HepG2 (cell line): ENCODE data around the gene SLCO3A1. TPM values are rescaled to one million over a fixed set of nuclear protein-coding genes. Genes with fewer than 3 reads are reported as not detected.

Source experiments
- ATAC-seq: fragments of 200-7000 bp; cut with Tn5 transposase; 3 replicates; pipeline ENCODE4 v1.9.1; 2020; ENCODE audit warnings: mild to moderate bottlenecking, moderate library complexity
- BruUV-seq: library from RNA; stranded (reverse); fragments of 400-500 nt; replicated peaks from 2 replicates; lab custom pipeline; 2021; lab: Mats Ljungman, UMichigan
- CTCF ChIA-PET: fragments of 300-600 bp; formaldehyde crosslinking; extraction: SDS; loops from one replicate; lab custom pipeline; 2021; ENCODE audit warnings: low total read pairs, inconsistent platforms, low intra/inter-chr PET ratio; lab: Yijun Ruan, JAX
- POLR2A ChIA-PET: fragments of 350-600 bp; sonication (Branson Sonifier 250); formaldehyde crosslinking; loops from one replicate; lab custom pipeline; 2020; ENCODE audit warnings: antibody characterized with exemption, inconsistent platforms; lab: Yijun Ruan, JAX
- DNase-seq: peaks from one replicate; pipeline ENCODE4 v3.0.0-alpha.2; 2015; ENCODE audit warnings: low spot score
- FAIRE-seq: peaks from 3 replicates; lab custom pipeline; 2011; peaks lifted over from hg19 to GRCh38; lab: Jason Lieb, UNC
- H2AFZ ChIP-seq: one replicate; pipeline ENCODE4 v1.6.1; 2011; ENCODE audit warnings: low read length, inconsistent platforms
- H3K27ac ChIP-seq: fragments of 300-600 bp; 3 replicates; pipeline ENCODE4 v1.8.0; 2011; ENCODE audit warnings: mixed run types, mild to moderate bottlenecking, mixed read lengths, low read length, inconsistent platforms; ENCODE audit not compliant: insufficient read depth; ENCODE audit errors: extremely low read length
- H3K27me3 ChIP-seq, 2 experiments: fragments of 200-600 bp in 1 of 2; 2 replicates in 1 of 2; 3 replicates in 1 of 2; pipeline versions ENCODE4 v1.6.0 to v1.8.0; 2011; ENCODE audit warnings: low read length in 2 of 2, mild to moderate bottlenecking in 2 of 2, moderate library complexity in 2 of 2, inconsistent platforms in 1 of 2; ENCODE audit not compliant: insufficient read depth in 2 of 2, control insufficient read depth in 1 of 2
- H3K36me3 ChIP-seq, 2 experiments: fragments of 200-600 bp in 1 of 2; replicated peaks in 1 of 2; 2 replicates in 1 of 2; 3 replicates in 1 of 2; pipeline versions ENCODE4 v1.5.1 to v1.8.0; 2011; ENCODE audit warnings: low read length in 2 of 2, inconsistent platforms in 1 of 2; ENCODE audit not compliant: insufficient read depth in 2 of 2, control insufficient read depth in 1 of 2
- H3K4me1 ChIP-seq: 2 replicates; pipeline ENCODE4 v1.5.1; 2012; ENCODE audit warnings: low read length, inconsistent platforms; ENCODE audit not compliant: insufficient read depth
- H3K4me2 ChIP-seq: 2 replicates; pipeline ENCODE4 v1.6.0; 2011; ENCODE audit warnings: low read depth, low read length, inconsistent platforms
- H3K4me3 ChIP-seq, 3 experiments: fragments of 200-600 bp in 1 of 3; sonication (generic), shearing (Covaris generic) in 1 of 3; replicated peaks in 1 of 3; 2 replicates each; pipeline ENCODE4 v1.5.1; 2011 to 2016; ENCODE audit warnings: low read length in 3 of 3, inconsistent platforms in 2 of 3, low read depth in 2 of 3, mild to moderate bottlenecking in 2 of 3, control low read depth in 1 of 3, mixed read lengths in 1 of 3; ENCODE audit not compliant: insufficient read depth in 1 of 3
- H3K79me2 ChIP-seq: one replicate; pipeline ENCODE4 v1.6.1; 2011; ENCODE audit warnings: low read length, inconsistent platforms; ENCODE audit not compliant: insufficient read depth
- H3K9ac ChIP-seq: 2 replicates; pipeline ENCODE4 v1.6.0; 2011; ENCODE audit warnings: mild to moderate bottlenecking, low read depth, low read length, inconsistent platforms; ENCODE audit not compliant: insufficient read depth
- H3K9me3 ChIP-seq: 2 replicates; pipeline ENCODE4 v1.5.1; 2012; ENCODE audit warnings: mild to moderate bottlenecking, low read length
- H4K20me1 ChIP-seq: 2 replicates; pipeline ENCODE4 v1.6.0; 2011; ENCODE audit warnings: inconsistent platforms, mild to moderate bottlenecking, low read length, moderate library complexity; ENCODE audit not compliant: insufficient read depth
- CEBPG ChIP-seq: IDR thresholded peaks from 2 replicates; pipeline ENCODE4 v1.6.1; 2016
- ELF3 ChIP-seq: IDR thresholded peaks from 2 replicates; pipeline ENCODE4 v1.6.1; 2016; ENCODE audit warnings: missing genetic modification reagents, missing compliant biosample characterization
- FOXP1 ChIP-seq, 2 experiments: fragments of 450-650 bp in 1 of 2; IDR thresholded peaks; 2 replicates each; pipeline ENCODE4 v1.6.1; 2017 to 2018; ENCODE audit warnings: antibody characterized with exemption in 1 of 2
- HNRNPUL1 ChIP-seq: fragments of 200-400 bp; formaldehyde crosslinking; IDR thresholded peaks from 2 replicates; pipeline ENCODE4 v1.6.1; 2017; ENCODE audit warnings: low read depth, mild to moderate bottlenecking, low read length, moderate library complexity
- MTA1 ChIP-seq: sonication (generic); formaldehyde crosslinking; IDR thresholded peaks from 2 replicates; pipeline ENCODE4 v1.4.0; 2020; ENCODE audit warnings: missing genetic modification reagents, mild to moderate bottlenecking, borderline replicate concordance
- NR3C1 ChIP-seq: sonication (generic); formaldehyde crosslinking; IDR thresholded peaks from 2 replicates; pipeline ENCODE4 v1.4.0; 2020; ENCODE audit warnings: missing genetic modification reagents
- ZBTB7B ChIP-seq: sonication (generic); formaldehyde crosslinking; IDR thresholded peaks from 2 replicates; pipeline ENCODE4 v1.4.0; 2020; ENCODE audit warnings: missing genetic modification reagents
- ZNF263 ChIP-seq: sonication (generic); formaldehyde crosslinking; IDR thresholded peaks from 2 replicates; pipeline ENCODE4 v1.4.0; 2020; ENCODE audit warnings: missing genetic modification reagents
- ZNF672 ChIP-seq: sonication (generic); formaldehyde crosslinking; IDR thresholded peaks from 2 replicates; pipeline ENCODE4 v1.8.1; 2022; ENCODE audit warnings: missing genetic modification reagents
- ZNF879 ChIP-seq: sonication (generic); formaldehyde crosslinking; IDR thresholded peaks from 2 replicates; pipeline ENCODE4 v1.8.1; 2023; ENCODE audit warnings: missing genetic modification reagents
- WGBS: methylation state at CpG from one replicate; pipeline ENCODE4 v1.1.6; 2017; ENCODE audit warnings: low lambda C conversion rate; 5-methylcytosine and 5-hydroxymethylcytosine counted together
- in situ Hi-C: cut with HindIII; loops from 2 replicates; pipeline ENCODE4 v1.10.0; 2017; ENCODE audit warnings: low pct_unique_long_range_greater_than_20kb; ENCODE audit not compliant: extremely low pct_ligation_motif_present
- intact Hi-C: fragments of 100-400 bp; cut with micrococcal nuclease; formaldehyde crosslinking; loops from one replicate; pipeline ENCODE4 v1.10.0; 2022; ENCODE audit not compliant: unreplicated experiment
- polyA plus RNA-seq, 8 experiments: library from polyadenylated mRNA; depleted of rRNA in 3 of 8; stranded (reverse) in 7 of 8; unstranded in 1 of 8; fragments of >200 nt; fragmentation: Illumina TruSeq in 4 of 8; extraction: Trizol in 4 of 8; gene quantifications; 2 replicates each; pipeline versions ENCODE4 v1.2.1 to v1.2.3, GENCODE V29; 2011 to 2016; ENCODE audit warnings: low read depth in 4 of 8, missing spikeins in 1 of 8, mixed read lengths in 1 of 8; ENCODE audit not compliant: insufficient read depth in 1 of 8
- total RNA-seq, 5 experiments: library from RNA; depleted of rRNA; stranded (reverse); fragments of >200 nt; fragmentation: Illumina TruSeq; extraction: Trizol; gene quantifications; 2 replicates each; pipeline ENCODE4 v1.2.3, GENCODE V29; 2016; ENCODE audit warnings: low read depth in 1 of 5
- TF ChIP-seq, protein P1 (sequence below): sonication (generic); formaldehyde crosslinking; IDR thresholded peaks from 2 replicates; pipeline ENCODE4 v1.4.0; 2020; ENCODE audit warnings: missing genetic modification reagents, borderline replicate concordance
- TF ChIP-seq, protein P2 (sequence below): sonication (generic); formaldehyde crosslinking; IDR thresholded peaks from 2 replicates; pipeline ENCODE4 v1.8.0; 2022; ENCODE audit warnings: mild to moderate bottlenecking, missing genetic modification reagents, borderline replicate concordance
- TF ChIP-seq, protein P3 (sequence below): IDR thresholded peaks from 2 replicates; pipeline ENCODE4 v1.6.1; 2016; ENCODE audit warnings: low read depth, borderline replicate concordance

SLCO3A1 gene
- total and polyA plus RNA-seq, 2 of the 13 experiments (the other 11 are each of a cell fraction or from before 2014, with no cell fraction given) = 0.02 TPM; not detected in 1

DNA sequence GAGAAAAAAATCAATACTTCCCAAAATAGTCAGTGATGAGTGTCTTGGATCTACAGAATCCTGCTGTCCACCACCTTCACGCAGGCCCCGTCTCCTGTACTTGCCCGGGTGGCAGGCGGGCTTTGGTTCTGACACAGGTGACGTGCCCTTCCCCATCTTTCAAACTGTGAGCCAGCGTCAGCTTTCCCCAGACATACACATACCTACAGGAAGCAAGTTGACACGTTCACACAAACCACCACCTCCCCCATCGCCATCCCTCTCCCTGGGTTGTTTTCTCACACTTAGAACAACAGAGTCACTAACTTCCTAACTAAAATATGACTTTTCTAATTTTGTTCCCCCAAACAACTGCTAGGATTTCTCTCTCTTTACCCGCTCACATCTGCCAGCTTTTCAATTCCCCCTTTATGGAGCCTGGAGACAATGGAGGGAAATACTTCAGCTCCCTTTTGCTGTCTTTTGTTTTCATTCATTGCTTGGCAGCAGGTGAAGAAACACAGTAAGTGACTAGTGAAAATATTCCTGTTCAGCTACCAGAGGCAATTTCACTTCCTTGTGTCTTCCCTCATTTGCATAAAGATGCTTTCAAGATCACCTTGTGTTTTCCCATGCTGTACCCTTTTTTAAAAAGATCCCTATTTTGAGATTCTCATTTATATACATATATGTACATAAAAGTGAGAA lies 248.3 kb downstream of the SLCO3A1 start:
- Histone ChIP-seq H3K4me3 (no peak overlapping the region), H3K9ac (no peak overlapping the region), H3K4me1 (no peaks in the 10 kb centered on the region), H3K9me3 (no peaks in the 10 kb centered on the region), H2AFZ (no peak overlapping the region), H3K27ac (no peak overlapping the region), H4K20me1 (no peaks in the 10 kb centered on the region), H3K79me2 (no peaks in the 10 kb centered on the region), H3K27me3 (peaks cover 2 to 30% of the 10 kb centered on the region in 2 experiments; a peak in 4 of 5 replicates), H3K36me3 (no peaks in the 10 kb centered on the region), H3K4me2 (no peak overlapping the region)
- no peak for DNase-seq
- WGBS = 17% methylated on average over 9 of the region's 9 CpGs
- FAIRE-seq = no peak
- ChIA-PET POLR2A (no interaction called here), CTCF (interaction anchor here (1.1 kb wide), 1 partner anchor 124 kb away, joined by 3 read pairs; no protein-coding TSS in a partner anchor)
- TF ChIP-seq, protein P1, sequence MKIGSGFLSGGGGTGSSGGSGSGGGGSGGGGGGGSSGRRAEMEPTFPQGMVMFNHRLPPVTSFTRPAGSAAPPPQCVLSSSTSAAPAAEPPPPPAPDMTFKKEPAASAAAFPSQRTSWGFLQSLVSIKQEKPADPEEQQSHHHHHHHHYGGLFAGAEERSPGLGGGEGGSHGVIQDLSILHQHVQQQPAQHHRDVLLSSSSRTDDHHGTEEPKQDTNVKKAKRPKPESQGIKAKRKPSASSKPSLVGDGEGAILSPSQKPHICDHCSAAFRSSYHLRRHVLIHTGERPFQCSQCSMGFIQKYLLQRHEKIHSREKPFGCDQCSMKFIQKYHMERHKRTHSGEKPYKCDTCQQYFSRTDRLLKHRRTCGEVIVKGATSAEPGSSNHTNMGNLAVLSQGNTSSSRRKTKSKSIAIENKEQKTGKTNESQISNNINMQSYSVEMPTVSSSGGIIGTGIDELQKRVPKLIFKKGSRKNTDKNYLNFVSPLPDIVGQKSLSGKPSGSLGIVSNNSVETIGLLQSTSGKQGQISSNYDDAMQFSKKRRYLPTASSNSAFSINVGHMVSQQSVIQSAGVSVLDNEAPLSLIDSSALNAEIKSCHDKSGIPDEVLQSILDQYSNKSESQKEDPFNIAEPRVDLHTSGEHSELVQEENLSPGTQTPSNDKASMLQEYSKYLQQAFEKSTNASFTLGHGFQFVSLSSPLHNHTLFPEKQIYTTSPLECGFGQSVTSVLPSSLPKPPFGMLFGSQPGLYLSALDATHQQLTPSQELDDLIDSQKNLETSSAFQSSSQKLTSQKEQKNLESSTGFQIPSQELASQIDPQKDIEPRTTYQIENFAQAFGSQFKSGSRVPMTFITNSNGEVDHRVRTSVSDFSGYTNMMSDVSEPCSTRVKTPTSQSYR (CRISPR knock-in tag) = no peak
- TF ChIP-seq HNRNPUL1 (no peak), MTA1 (no peak), ZNF672 (no peak), ZNF263 (no peak), FOXP1 (IDR thresholded peaks at IDR 0.05) (no peak), FOXP1 (CRISPR knock-in tag; IDR thresholded peaks at IDR 0.05) (no peak), ZNF879 (CRISPR knock-in tag) (no peak), ELF3 (CRISPR knock-in tag) (no peak), NR3C1 (CRISPR knock-in tag) (no peak), ZBTB7B (CRISPR knock-in tag) (no peak), CEBPG (CRISPR knock-in tag) (no peak)
- TF ChIP-seq, protein P2, sequence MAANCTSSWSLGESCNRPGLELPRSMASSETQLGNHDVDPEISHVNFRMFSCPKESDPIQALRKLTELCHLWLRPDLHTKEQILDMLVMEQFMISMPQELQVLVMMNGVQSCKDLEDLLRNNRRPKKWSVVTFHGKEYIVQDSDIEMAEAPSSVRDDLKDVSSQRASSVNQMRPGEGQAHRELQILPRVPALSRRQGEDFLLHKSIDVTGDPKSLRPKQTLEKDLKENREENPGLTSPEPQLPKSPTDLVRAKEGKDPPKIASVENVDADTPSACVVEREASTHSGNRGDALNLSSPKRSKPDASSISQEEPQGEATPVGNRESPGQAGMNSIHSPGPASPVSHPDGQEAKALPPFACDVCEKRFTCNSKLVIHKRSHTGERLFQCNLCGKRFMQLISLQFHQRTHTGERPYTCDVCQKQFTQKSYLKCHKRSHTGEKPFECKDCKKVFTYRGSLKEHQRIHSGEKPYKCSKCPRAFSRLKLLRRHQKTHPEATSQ (CRISPR knock-in tag) = no peak
- TF ChIP-seq, protein P3, sequence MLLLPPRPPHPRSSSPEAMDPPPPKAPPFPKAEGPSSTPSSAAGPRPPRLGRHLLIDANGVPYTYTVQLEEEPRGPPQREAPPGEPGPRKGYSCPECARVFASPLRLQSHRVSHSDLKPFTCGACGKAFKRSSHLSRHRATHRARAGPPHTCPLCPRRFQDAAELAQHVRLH (CRISPR knock-in tag) = no peak
- intact Hi-C loops = no loop called here
- no TSS peak for BruUV-seq
- in situ Hi-C loops = no loop called here
- no peak for ATAC-seq
